HepG2 (cell line): ENCODE data around the gene OPN3. TPM values are rescaled to one million over a fixed set of nuclear protein-coding genes. Genes with fewer than 3 reads are reported as not detected.

Experiments
- ATAC-seq: fragments of 200-7000 bp; cut with Tn5 transposase; 3 replicates; pipeline ENCODE4 v1.9.1; 2020; ENCODE audit warnings: mild to moderate bottlenecking, moderate library complexity
- BruUV-seq: library from RNA; stranded (reverse); fragments of 400-500 nt; replicated peaks from 2 replicates; lab custom pipeline; 2021; lab: Mats Ljungman, UMichigan
- CTCF ChIA-PET: fragments of 300-600 bp; formaldehyde crosslinking; extraction: SDS; loops from one replicate; lab custom pipeline; 2021; ENCODE audit warnings: low total read pairs, inconsistent platforms, low intra/inter-chr PET ratio; lab: Yijun Ruan, JAX
- POLR2A ChIA-PET: fragments of 350-600 bp; sonication (Branson Sonifier 250); formaldehyde crosslinking; loops from one replicate; lab custom pipeline; 2020; ENCODE audit warnings: antibody characterized with exemption, inconsistent platforms; lab: Yijun Ruan, JAX
- DNase-seq: peaks from one replicate; pipeline ENCODE4 v3.0.0-alpha.2; 2015; ENCODE audit warnings: low spot score
- FAIRE-seq: peaks from 3 replicates; lab custom pipeline; 2011; peaks lifted over from hg19 to GRCh38; lab: Jason Lieb, UNC
- H2AFZ ChIP-seq: one replicate; pipeline ENCODE4 v1.6.1; 2011; ENCODE audit warnings: low read length, inconsistent platforms
- H3K27ac ChIP-seq: fragments of 300-600 bp; 3 replicates; pipeline ENCODE4 v1.8.0; 2011; ENCODE audit warnings: mixed run types, mild to moderate bottlenecking, mixed read lengths, low read length, inconsistent platforms; ENCODE audit not compliant: insufficient read depth; ENCODE audit errors: extremely low read length
- H3K27me3 ChIP-seq, 2 experiments: fragments of 200-600 bp in 1 of 2; 2 replicates in 1 of 2; 3 replicates in 1 of 2; pipeline versions ENCODE4 v1.6.0 to v1.8.0; 2011; ENCODE audit warnings: low read length in 2 of 2, mild to moderate bottlenecking in 2 of 2, moderate library complexity in 2 of 2, inconsistent platforms in 1 of 2; ENCODE audit not compliant: insufficient read depth in 2 of 2, control insufficient read depth in 1 of 2
- H3K36me3 ChIP-seq, 2 experiments: fragments of 200-600 bp in 1 of 2; replicated peaks in 1 of 2; 2 replicates in 1 of 2; 3 replicates in 1 of 2; pipeline versions ENCODE4 v1.5.1 to v1.8.0; 2011; ENCODE audit warnings: low read length in 2 of 2, inconsistent platforms in 1 of 2; ENCODE audit not compliant: insufficient read depth in 2 of 2, control insufficient read depth in 1 of 2
- H3K4me1 ChIP-seq: 2 replicates; pipeline ENCODE4 v1.5.1; 2012; ENCODE audit warnings: low read length, inconsistent platforms; ENCODE audit not compliant: insufficient read depth
- H3K4me2 ChIP-seq: 2 replicates; pipeline ENCODE4 v1.6.0; 2011; ENCODE audit warnings: low read depth, low read length, inconsistent platforms
- H3K4me3 ChIP-seq, 3 experiments: fragments of 200-600 bp in 1 of 3; sonication (generic), shearing (Covaris generic) in 1 of 3; replicated peaks in 1 of 3; 2 replicates each; pipeline ENCODE4 v1.5.1; 2011 to 2016; ENCODE audit warnings: low read length in 3 of 3, inconsistent platforms in 2 of 3, low read depth in 2 of 3, mild to moderate bottlenecking in 2 of 3, control low read depth in 1 of 3, mixed read lengths in 1 of 3; ENCODE audit not compliant: insufficient read depth in 1 of 3
- H3K79me2 ChIP-seq: one replicate; pipeline ENCODE4 v1.6.1; 2011; ENCODE audit warnings: low read length, inconsistent platforms; ENCODE audit not compliant: insufficient read depth
- H3K9ac ChIP-seq: 2 replicates; pipeline ENCODE4 v1.6.0; 2011; ENCODE audit warnings: mild to moderate bottlenecking, low read depth, low read length, inconsistent platforms; ENCODE audit not compliant: insufficient read depth
- H3K9me3 ChIP-seq: 2 replicates; pipeline ENCODE4 v1.5.1; 2012; ENCODE audit warnings: mild to moderate bottlenecking, low read length
- H4K20me1 ChIP-seq: 2 replicates; pipeline ENCODE4 v1.6.0; 2011; ENCODE audit warnings: inconsistent platforms, mild to moderate bottlenecking, low read length, moderate library complexity; ENCODE audit not compliant: insufficient read depth
- ATRX ChIP-seq: sonication (generic); formaldehyde crosslinking; IDR thresholded peaks from 2 replicates; pipeline ENCODE4 v1.4.0; 2020; ENCODE audit warnings: missing genetic modification reagents, borderline replicate concordance
- MAFF ChIP-seq: IDR thresholded peaks from 2 replicates; pipeline ENCODE4 v1.6.1; 2011; ENCODE audit warnings: low read depth, low read length, improper control_type of control experiment
- TCF12 ChIP-seq, 2 experiments: fragments of 450-650 bp in 1 of 2; sonication (generic) in 1 of 2; formaldehyde crosslinking in 1 of 2; IDR thresholded peaks; 2 replicates each; pipeline versions ENCODE4 v1.6.1 to v1.8.0; 2017 to 2022; ENCODE audit warnings: antibody characterized with exemption in 1 of 2, mild to moderate bottlenecking in 1 of 2, missing genetic modification reagents in 1 of 2, moderate library complexity in 1 of 2
- ZNF224 ChIP-seq: sonication (generic); formaldehyde crosslinking; IDR thresholded peaks from 2 replicates; pipeline ENCODE4 v1.5.0; 2020; ENCODE audit warnings: mild to moderate bottlenecking, missing genetic modification reagents
- ZNF331 ChIP-seq: sonication (generic); formaldehyde crosslinking; IDR thresholded peaks from 2 replicates; pipeline ENCODE4 v1.4.0; 2020; ENCODE audit warnings: missing genetic modification reagents
- ZNF335 ChIP-seq: sonication (generic); formaldehyde crosslinking; IDR thresholded peaks from 2 replicates; pipeline ENCODE4 v1.4.0; 2020; ENCODE audit warnings: missing genetic modification reagents
- ZNF337 ChIP-seq: sonication (generic); formaldehyde crosslinking; IDR thresholded peaks from 2 replicates; pipeline ENCODE4 v1.5.1; 2020; ENCODE audit warnings: missing genetic modification reagents, low read depth, mild to moderate bottlenecking, borderline replicate concordance
- ZNF788 ChIP-seq: sonication (generic); formaldehyde crosslinking; IDR thresholded peaks from 2 replicates; pipeline ENCODE4 v1.5.0; 2020; ENCODE audit warnings: mild to moderate bottlenecking, missing genetic modification reagents, borderline replicate concordance
- whole genome bisulfite sequencing: methylation state at CpG from one replicate; pipeline ENCODE4 v1.1.6; 2017; ENCODE audit warnings: low lambda C conversion rate; 5-methylcytosine and 5-hydroxymethylcytosine counted together
- in situ Hi-C: cut with HindIII; loops from 2 replicates; pipeline ENCODE4 v1.10.0; 2017; ENCODE audit warnings: low pct_unique_long_range_greater_than_20kb; ENCODE audit not compliant: extremely low pct_ligation_motif_present
- intact Hi-C: fragments of 100-400 bp; cut with micrococcal nuclease; formaldehyde crosslinking; loops from one replicate; pipeline ENCODE4 v1.10.0; 2022; ENCODE audit not compliant: unreplicated experiment
- polyA plus RNA-seq, 8 experiments: library from polyadenylated mRNA; depleted of rRNA in 3 of 8; stranded (reverse) in 7 of 8; unstranded in 1 of 8; fragments of >200 nt; fragmentation: Illumina TruSeq in 4 of 8; extraction: Trizol in 4 of 8; gene quantifications; 2 replicates each; pipeline versions ENCODE4 v1.2.1 to v1.2.3, GENCODE V29; 2011 to 2016; ENCODE audit warnings: low read depth in 4 of 8, missing spikeins in 1 of 8, mixed read lengths in 1 of 8; ENCODE audit not compliant: insufficient read depth in 1 of 8
- total RNA-seq, 5 experiments: library from RNA; depleted of rRNA; stranded (reverse); fragments of >200 nt; fragmentation: Illumina TruSeq; extraction: Trizol; gene quantifications; 2 replicates each; pipeline ENCODE4 v1.2.3, GENCODE V29; 2016; ENCODE audit warnings: low read depth in 1 of 5
- TF ChIP-seq, protein P1 (sequence below): sonication (generic); formaldehyde crosslinking; IDR thresholded peaks from 2 replicates; pipeline ENCODE4 v1.5.0; 2020; ENCODE audit warnings: missing genetic modification reagents

OPN3 gene
- total and polyA plus RNA-seq, 2 of the 13 experiments (the other 11 are each of a cell fraction or from before 2014, with no cell fraction given) = 17.4 to 23.0 TPM

DNA sequence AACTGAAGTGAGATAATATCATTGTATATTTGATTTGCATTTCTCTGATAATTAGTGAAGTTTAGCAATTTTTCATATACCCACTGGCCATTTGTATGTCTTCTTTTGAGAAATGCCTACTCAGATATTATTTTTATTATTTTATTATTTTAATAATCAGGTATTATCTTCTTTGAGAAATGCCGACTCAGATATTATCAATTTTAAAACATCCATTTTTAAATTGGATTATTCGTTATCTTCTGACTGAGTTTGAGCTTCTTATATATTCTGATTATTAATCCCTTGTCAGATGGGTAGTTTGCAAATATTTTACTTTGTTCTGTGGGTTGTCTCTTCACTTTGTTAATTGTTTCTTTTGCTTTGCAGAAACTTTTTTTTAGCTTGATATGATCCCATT is 70.3 kb downstream of the OPN3 start:
- H3K27me3 ChIP-seq = no peaks in the 10 kb centered on the region
- no peak overlapping the region for H3K27ac ChIP-seq
- no peaks in the 10 kb centered on the region for H3K9me3 ChIP-seq
- no peaks in the 10 kb centered on the region for H4K20me1 ChIP-seq
- ATAC-seq = no peak
- FAIRE-seq = no peak
- H3K36me3 ChIP-seq = no peaks in the 10 kb centered on the region
- intact Hi-C loops = no loop called here
- no peaks in the 10 kb centered on the region for H3K79me2 ChIP-seq
- in situ Hi-C loops = no loop called here
- no peaks in the 10 kb centered on the region for H3K4me1 ChIP-seq
- POLR2A ChIA-PET = no interaction called here
- WGBS = 4% methylated on average over 2 of the region's 2 CpGs
- H2AFZ ChIP-seq = no peak overlapping the region
- H3K9ac ChIP-seq = no peak overlapping the region
- CTCF ChIA-PET = no interaction called here
- no peak overlapping the region for H3K4me2 ChIP-seq
- no TSS peak for BruUV-seq
- no peak for DNase-seq
- TF ChIP-seq ZNF224 (CRISPR knock-in tag) (no peak), ATRX (CRISPR knock-in tag) (no peak), ZNF335 (CRISPR knock-in tag) (no peak), ZNF337 (no peak), ZNF331 (CRISPR knock-in tag) (no peak), TCF12 (IDR thresholded peaks at IDR 0.05) (no peak), TCF12 (CRISPR knock-in tag; IDR thresholded peaks at IDR 0.05) (no peak), ZNF788 (CRISPR knock-in tag) (no peak), MAFF (no peak)
- TF ChIP-seq, protein P1, sequence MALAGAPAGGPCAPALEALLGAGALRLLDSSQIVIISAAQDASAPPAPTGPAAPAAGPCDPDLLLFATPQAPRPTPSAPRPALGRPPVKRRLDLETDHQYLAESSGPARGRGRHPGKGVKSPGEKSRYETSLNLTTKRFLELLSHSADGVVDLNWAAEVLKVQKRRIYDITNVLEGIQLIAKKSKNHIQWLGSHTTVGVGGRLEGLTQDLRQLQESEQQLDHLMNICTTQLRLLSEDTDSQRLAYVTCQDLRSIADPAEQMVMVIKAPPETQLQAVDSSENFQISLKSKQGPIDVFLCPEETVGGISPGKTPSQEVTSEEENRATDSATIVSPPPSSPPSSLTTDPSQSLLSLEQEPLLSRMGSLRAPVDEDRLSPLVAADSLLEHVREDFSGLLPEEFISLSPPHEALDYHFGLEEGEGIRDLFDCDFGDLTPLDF (CRISPR knock-in tag) = no peak
- no peak overlapping the region for H3K4me3 ChIP-seq
